HCT116 (cell line): ENCODE data around the gene STK32B. TPM values are rescaled to one million over a fixed set of nuclear protein-coding genes. Genes with fewer than 3 reads are reported as not detected.

Experiments used
- ATAC-seq: fragments of 200-7000 bp; cut with Tn5 transposase; 2 replicates; pipeline ENCODE4 v1.9.1; 2020; ENCODE audit warnings: mild to moderate bottlenecking, moderate library complexity
- BruUV-seq: library from RNA; stranded (reverse); fragments of 400-500 nt; replicated peaks from 2 replicates; lab custom pipeline; 2021; lab: Mats Ljungman, UMichigan
- CTCF ChIA-PET: fragments of 300-600 bp; sonication (Branson Sonifier 250); formaldehyde crosslinking; loops from one replicate; lab custom pipeline; 2021; ENCODE audit warnings: antibody characterized with exemption; lab: Charles Lee
- POLR2A ChIA-PET: fragments of 300-600, 350-600 bp; sonication (Branson Sonifier 250); formaldehyde crosslinking; loops from one replicate; lab custom pipeline; 2021; ENCODE audit warnings: antibody characterized with exemption; lab: Charles Lee
- RAD21 ChIA-PET, 2 experiments: fragments of 300-600 bp; sonication (Branson Sonifier 250); formaldehyde crosslinking; loops; one replicate each; lab custom pipeline; 2023; ENCODE audit warnings: low total read pairs in 2 of 2; ENCODE audit not compliant: uncharacterized antibody in 2 of 2, unreplicated experiment in 2 of 2, low non-redundant PET in 1 of 2; lab: Charles Lee
- DNase-seq: peaks from one replicate; pipeline ENCODE4 v3.0.0-alpha.2; 2010; ENCODE audit warnings: low read depth, low spot score
- H2AFZ ChIP-seq: fragments of 200-600 bp; shearing (Covaris generic), sonication (generic); 2 replicates; pipeline ENCODE4 v1.6.1; 2017; ENCODE audit warnings: low read depth, mixed run types, mixed read lengths, antibody characterized with exemption, low read length; ENCODE audit not compliant: poor library complexity, severe bottlenecking
- H3K27ac ChIP-seq: 2 replicates; pipeline ENCODE4 v1.5.1; 2012; ENCODE audit warnings: low read depth, low read length
- H3K27me3 ChIP-seq: fragments of 200-600 bp; sonication (generic); 2 replicates; pipeline ENCODE4 v1.6.1; 2016; ENCODE audit warnings: mixed run types, low read length, mixed read lengths; ENCODE audit not compliant: insufficient read depth
- H3K36me3 ChIP-seq, 2 experiments: fragments of 200-500 bp in 1 of 2; fragments of 200-600 bp in 1 of 2; sonication (Bioruptor generic) in 1 of 2; sonication (generic) in 1 of 2; 2 replicates each; pipeline versions ENCODE4 v1.5.1 to v1.6.1; 2014 to 2016; ENCODE audit warnings: low read length in 2 of 2, inconsistent platforms in 1 of 2, mixed read lengths in 1 of 2, mixed run types in 1 of 2; ENCODE audit not compliant: insufficient read depth in 2 of 2, control insufficient read depth in 1 of 2
- H3K4me1 ChIP-seq, 2 experiments: fragments of 200-600 bp in 1 of 2; sonication (generic) in 1 of 2; 2 replicates each; pipeline versions ENCODE4 v1.5.1 to v1.6.1; 2012 to 2017; ENCODE audit warnings: low read length in 2 of 2, inconsistent platforms in 1 of 2, mild to moderate bottlenecking in 1 of 2, mixed read lengths in 1 of 2, mixed run types in 1 of 2, moderate library complexity in 1 of 2; ENCODE audit not compliant: insufficient read depth in 2 of 2, control insufficient read depth in 1 of 2
- H3K4me2 ChIP-seq: fragments of 200-600 bp; sonication (generic); 2 replicates; pipeline ENCODE4 v1.6.1; 2017; ENCODE audit warnings: mixed run types, low read length, mixed read lengths
- H3K4me3 ChIP-seq, 2 experiments: fragments of 200-600 bp in 1 of 2; sonication (generic) in 1 of 2; replicated peaks in 1 of 2; 2 replicates each; pipeline ENCODE4 v1.5.1; 2011 to 2016; ENCODE audit warnings: low read length in 2 of 2, control low read depth in 1 of 2, low read depth in 1 of 2, mild to moderate bottlenecking in 1 of 2, mixed read lengths in 1 of 2, mixed run types in 1 of 2
- H3K79me2 ChIP-seq: fragments of 200-600 bp; sonication (generic); 2 replicates; pipeline ENCODE4 v1.6.1; 2017; ENCODE audit warnings: mild to moderate bottlenecking, mixed run types, low read length, moderate library complexity, mixed read lengths; ENCODE audit not compliant: insufficient read depth
- H3K9ac ChIP-seq: fragments of 200-600 bp; sonication (generic); 2 replicates; pipeline ENCODE4 v1.6.1; 2016; ENCODE audit warnings: low read length, mixed read lengths
- H3K9me2 ChIP-seq: fragments of 200-600 bp; sonication (generic), shearing (Covaris generic); 2 replicates; pipeline ENCODE4 v1.6.1; 2017; ENCODE audit warnings: mixed run types, mild to moderate bottlenecking, moderate library complexity; ENCODE audit not compliant: insufficient read depth
- H3K9me3 ChIP-seq, 2 experiments: fragments of 200-500 bp in 1 of 2; fragments of 200-600 bp in 1 of 2; sonication (Bioruptor generic) in 1 of 2; sonication (generic) in 1 of 2; 2 replicates each; pipeline ENCODE4 v1.6.1; 2014 to 2017; ENCODE audit warnings: low read length in 2 of 2, mixed read lengths in 2 of 2, inconsistent platforms in 1 of 2, low read depth in 1 of 2, mild to moderate bottlenecking in 1 of 2, mixed run types in 1 of 2, moderate library complexity in 1 of 2; ENCODE audit not compliant: control insufficient read depth in 1 of 2, insufficient read depth in 1 of 2
- H4K20me1 ChIP-seq: fragments of 200-600 bp; sonication (generic), shearing (Covaris generic); 2 replicates; pipeline ENCODE4 v1.6.1; 2017; ENCODE audit warnings: mixed run types, mild to moderate bottlenecking, moderate library complexity; ENCODE audit not compliant: insufficient read depth
- CTCF ChIP-seq, 3 experiments: fragments of 200-600 bp in 1 of 3; sonication (generic) in 1 of 3; IDR thresholded peaks in 2 of 3; conservative IDR thresholded peaks in 1 of 3; 2 replicates each; pipeline ENCODE4 v1.5.1; 2012 to 2017; ENCODE audit warnings: low read depth in 2 of 3, low read length in 2 of 3, antibody characterized with exemption in 1 of 3, borderline replicate concordance in 1 of 3, control low read depth in 1 of 3, mild to moderate bottlenecking in 1 of 3, mixed read lengths in 1 of 3, mixed run types in 1 of 3, moderate library complexity in 1 of 3; ENCODE audit not compliant: insufficient read depth in 1 of 3
- EGR1 ChIP-seq: IDR thresholded peaks from 2 replicates; pipeline ENCODE4 v1.6.1; 2012; ENCODE audit warnings: low read depth
- MAX ChIP-seq: IDR thresholded peaks from 2 replicates; pipeline ENCODE4 v1.6.1; 2012
- POLR2AphosphoS5 ChIP-seq: IDR thresholded peaks from 2 replicates; pipeline ENCODE4 v1.6.1; 2011; ENCODE audit warnings: mild to moderate bottlenecking, low read depth, low read length, moderate library complexity
- SIN3A ChIP-seq: IDR thresholded peaks from 2 replicates; pipeline ENCODE4 v1.6.1; 2012; ENCODE audit warnings: low read depth
- intact Hi-C: fragments of 100-400 bp; cut with micrococcal nuclease; formaldehyde crosslinking; loops from 2 replicates; pipeline ENCODE4 v1.10.0; 2022
- total RNA-seq: library from RNA; stranded (reverse); gene quantifications from one replicate; pipeline ENCODE4 v1.2.1, GENCODE V29; 2021; ENCODE audit not compliant: unreplicated experiment

Gene STK32B
- total RNA-seq, 1 experiment from 2014 or later: not detected

- BruUV-seq: no TSS peak
- H3K36me3 ChIP-seq: no peaks in the 10 kb centered on the region
- POLR2A ChIA-PET: no interaction called here
Observed at GRCh38 chr4:5477613-5478012, 426.3 kb downstream of the STK32B start.

More at GRCh38 chr4:5477613-5478012, 426.3 kb downstream of the STK32B start:
- no peaks in the 10 kb centered on the region for H3K4me1 ChIP-seq
- no peaks in the 10 kb centered on the region for H3K9me3 ChIP-seq
- H3K9ac ChIP-seq: no peak overlapping the region
- H4K20me1 ChIP-seq: no peaks in the 10 kb centered on the region
- intact Hi-C loops: no loop called here
- no peaks in the 10 kb centered on the region for H3K9me2 ChIP-seq
- TF ChIP-seq EGR1: no peak
- TF ChIP-seq MAX: no peak
- TF ChIP-seq POLR2AphosphoS5: no peak
- no peak for TF ChIP-seq SIN3A
- no peak for TF ChIP-seq CTCF (IDR thresholded peaks at IDR 0.05 in 2 of 3, conservative IDR thresholded peaks at IDR 0.05 in 1 of 3; ENCODE audit: borderline replicate concordance in 1 of 3, insufficient read depth in 1 of 3, low read depth in 2 of 3, low read length in 2 of 3)
- ChIA-PET RAD21 (no interaction called here), CTCF (no interaction called here)
- no peak overlapping the region for H3K27ac ChIP-seq
- DNase-seq (no peak), ATAC-seq (no peak)
- H3K4me2 ChIP-seq: no peak overlapping the region
- H3K27me3 ChIP-seq: peaks cover 10% of the 10 kb centered on the region; the same call in 1 of the 2 replicates
- no peak overlapping the region for H2AFZ ChIP-seq
- H3K4me3 ChIP-seq: no peak overlapping the region
- H3K79me2 ChIP-seq: no peaks in the 10 kb centered on the region
